ENCODE data around the gene GHR. TPM values are rescaled to one million over a fixed set of nuclear protein-coding genes. Genes with fewer than 3 reads are reported as not detected.

The GHR gene
- polyA plus RNA-seq, 1 donor (not counting 4 experiments of a cell fraction or from before 2014, with no cell fraction given) = 1.8 TPM

DNA sequence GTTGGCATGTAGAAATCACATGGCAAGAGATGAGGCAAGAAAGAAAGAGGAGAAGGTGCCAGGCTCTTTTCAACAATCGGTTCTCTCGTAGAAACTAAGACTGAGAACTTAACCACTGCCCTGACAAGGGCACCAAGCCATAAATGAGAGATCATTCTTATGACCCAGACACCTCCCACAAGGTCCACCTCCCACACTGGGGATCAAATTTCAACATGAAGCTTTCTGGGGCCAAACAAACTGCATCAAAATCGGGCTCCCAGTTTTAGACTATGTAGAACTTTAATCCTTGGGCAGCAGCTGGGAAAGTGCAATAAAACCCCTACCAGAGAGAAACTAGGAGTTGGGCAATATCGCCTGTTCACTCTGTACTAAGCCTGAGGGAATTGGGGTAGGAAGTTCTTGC, 183.2 kb downstream of the GHR start:
- H3K4me2 ChIP-seq (ENCODE audit: control insufficient read depth, extremely low read depth, insufficient read depth, low read depth, low read length) = no peak overlapping the region
- no peak overlapping the region for H3K27ac ChIP-seq (ENCODE audit: control insufficient read depth, insufficient read depth, low read length)
- H3K4me3 ChIP-seq (ENCODE audit: control insufficient read depth in 2 of 3, extremely low read depth in 1 of 3, insufficient read depth in 2 of 3, low read depth in 1 of 3, low read length in 3 of 3) = no peak overlapping the region
- TF ChIP-seq CTCF (optimal IDR thresholded peaks at IDR 0.05 in 1 of 3, IDR thresholded peaks at IDR 0.05 in 1 of 3, conservative IDR thresholded peaks at IDR 0.05 in 1 of 3; ENCODE audit: extremely low read depth in 1 of 3, insufficient read depth in 2 of 3, low read length in 3 of 3) = no peak
- TF ChIP-seq EZH2 (IDR thresholded peaks at IDR 0.05; ENCODE audit: low read length) = no peak
- FAIRE-seq (no peak), DNase-seq (ENCODE audit: low read depth, low spot score) (no peak)
- H3K79me2 ChIP-seq (ENCODE audit: control insufficient read depth, insufficient read depth, low read length) = no peaks in the 10 kb centered on the region
- H3K4me1 ChIP-seq (ENCODE audit: control insufficient read depth, extremely low read depth, insufficient read depth, low read length) = no peaks in the 10 kb centered on the region
- dilution Hi-C loops (cut with MboI; ENCODE audit: extremely low pct_ligation_motif_present, low sequenced_read_pairs) = no loop called here
- no peaks in the 10 kb centered on the region for H3K9me1 ChIP-seq (ENCODE audit: control insufficient read depth, extremely low read depth, insufficient read depth, low read length)
- no peaks in the 10 kb centered on the region for H3K9me3 ChIP-seq (ENCODE audit: control insufficient read depth, low read depth, low read length)
- H2AFZ ChIP-seq (ENCODE audit: control insufficient read depth, low read length) = no peak overlapping the region
- H4K20me1 ChIP-seq (ENCODE audit: control insufficient read depth, extremely low read depth, insufficient read depth, low read length) = no peaks in the 10 kb centered on the region
- no peaks in the 10 kb centered on the region for H3K36me3 ChIP-seq (ENCODE audit: control insufficient read depth in 2 of 2, extremely low read depth in 1 of 2, insufficient read depth in 2 of 2, low read length in 2 of 2)
- no peak overlapping the region for H3K9ac ChIP-seq (ENCODE audit: control insufficient read depth, extremely low read depth, insufficient read depth, low read length)
- no peaks in the 10 kb centered on the region for H3K27me3 ChIP-seq (ENCODE audit: control insufficient read depth, extremely low read depth, insufficient read depth, low read length)

DNA sequence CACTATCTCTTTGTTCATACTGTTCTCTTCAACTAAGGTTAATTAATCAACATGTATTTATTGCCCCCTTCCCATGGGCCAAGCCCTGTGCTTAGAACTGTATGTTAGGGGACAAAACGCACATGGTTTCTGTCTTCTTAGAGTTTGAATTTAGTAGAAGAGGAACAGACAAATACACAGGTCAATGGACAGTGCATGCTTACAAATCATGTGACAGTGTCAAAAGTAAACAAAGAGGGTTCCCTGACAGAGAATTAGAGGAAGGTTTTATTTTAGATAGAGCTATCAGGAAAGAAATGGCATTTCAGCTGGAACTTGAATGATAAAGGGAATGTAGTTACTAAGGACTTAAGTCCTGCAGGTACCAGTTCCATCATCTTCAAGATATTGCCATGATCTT, 188.2 kb downstream of the GHR start:
- Histone ChIP-seq H3K4me2 (ENCODE audit: control insufficient read depth, extremely low read depth, insufficient read depth, low read depth, low read length) (no peak overlapping the region), H3K4me1 (ENCODE audit: control insufficient read depth, extremely low read depth, insufficient read depth, low read length) (no peaks in the 10 kb centered on the region), H2AFZ (ENCODE audit: control insufficient read depth, low read length) (no peak overlapping the region), H3K4me3 (ENCODE audit: control insufficient read depth in 2 of 3, extremely low read depth in 1 of 3, insufficient read depth in 2 of 3, low read depth in 1 of 3, low read length in 3 of 3) (no peak overlapping the region), H3K9ac (ENCODE audit: control insufficient read depth, extremely low read depth, insufficient read depth, low read length) (no peak overlapping the region), H3K9me1 (ENCODE audit: control insufficient read depth, extremely low read depth, insufficient read depth, low read length) (no peaks in the 10 kb centered on the region), H3K27me3 (ENCODE audit: control insufficient read depth, extremely low read depth, insufficient read depth, low read length) (no peaks in the 10 kb centered on the region), H3K9me3 (ENCODE audit: control insufficient read depth, low read depth, low read length) (no peaks in the 10 kb centered on the region), H3K27ac (ENCODE audit: control insufficient read depth, insufficient read depth, low read length) (no peak overlapping the region), H3K36me3 (ENCODE audit: control insufficient read depth in 2 of 2, extremely low read depth in 1 of 2, insufficient read depth in 2 of 2, low read length in 2 of 2) (no peaks in the 10 kb centered on the region), H4K20me1 (ENCODE audit: control insufficient read depth, extremely low read depth, insufficient read depth, low read length) (no peaks in the 10 kb centered on the region), H3K79me2 (ENCODE audit: control insufficient read depth, insufficient read depth, low read length) (no peaks in the 10 kb centered on the region)
- dilution Hi-C loops (cut with MboI; ENCODE audit: extremely low pct_ligation_motif_present, low sequenced_read_pairs) = no loop called here
- no peak for TF ChIP-seq CTCF (optimal IDR thresholded peaks at IDR 0.05 in 1 of 3, IDR thresholded peaks at IDR 0.05 in 1 of 3, conservative IDR thresholded peaks at IDR 0.05 in 1 of 3; ENCODE audit: extremely low read depth in 1 of 3, insufficient read depth in 2 of 3, low read length in 3 of 3)
- no peak for TF ChIP-seq EZH2 (IDR thresholded peaks at IDR 0.05; ENCODE audit: low read length)
- no peak for FAIRE-seq
- no peak for DNase-seq (ENCODE audit: low read depth, low spot score)
